GM21526 (cell line): ENCODE results near the gene TRIM52.
A peak's percentile ranks its signal among the peaks of the same experiment; 100 is the strongest.
"Not testable (repeated sequence)": the region's sequence is repeated elsewhere in the genome, so short reads cannot be mapped to it uniquely, and the experiment has no call there.

Experiments
- ATAC-seq: cut with Tn5 transposase; IDR thresholded peaks from one replicate; pipeline ENCODE4 v1.9.1; 2021; ENCODE audit warnings: moderate library complexity; ENCODE audit not compliant: unreplicated experiment, low FRiP score

The TRIM52 gene

DNA sequence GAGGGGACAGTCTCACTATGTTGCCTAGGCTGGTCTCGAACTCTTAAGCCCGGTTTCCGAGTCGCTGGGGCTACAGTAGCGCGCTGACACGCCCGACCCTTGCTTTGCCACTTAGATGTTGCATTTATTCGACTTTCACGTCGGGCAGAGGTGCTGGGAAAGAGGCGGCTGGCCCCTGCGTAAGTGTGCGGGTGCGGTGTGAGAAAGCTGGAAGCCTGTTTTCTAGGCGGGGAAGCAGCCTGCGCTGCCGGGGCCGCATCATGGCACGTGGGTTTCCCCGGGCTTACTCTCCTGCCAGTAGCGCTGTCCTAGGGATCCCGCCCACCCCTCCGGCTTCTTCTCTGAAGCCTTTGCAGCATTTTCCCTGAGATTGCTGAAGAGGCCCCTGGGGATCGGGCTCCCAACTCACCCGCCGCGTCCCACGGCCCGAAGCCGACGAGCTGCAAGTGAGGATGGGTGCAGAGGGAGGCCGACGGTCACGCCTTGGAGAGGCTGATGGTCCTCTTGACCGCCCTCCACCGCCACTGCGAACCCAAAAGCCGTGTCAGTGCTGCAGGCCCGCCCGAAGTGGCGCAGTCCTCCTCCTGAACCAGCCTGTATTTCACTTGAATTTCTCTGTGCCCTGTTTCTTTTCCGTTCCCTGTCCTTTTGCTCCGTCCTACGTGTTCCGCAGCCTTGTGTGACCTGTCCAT lies 43.7 kb downstream of the TRIM52 start:
- ATAC-seq = peak; percentile 26

- no peak for ATAC-seq
Measured at GRCh38 chr5:181215997-181216989, 44.6 kb downstream of the TRIM52 start.

DNA sequence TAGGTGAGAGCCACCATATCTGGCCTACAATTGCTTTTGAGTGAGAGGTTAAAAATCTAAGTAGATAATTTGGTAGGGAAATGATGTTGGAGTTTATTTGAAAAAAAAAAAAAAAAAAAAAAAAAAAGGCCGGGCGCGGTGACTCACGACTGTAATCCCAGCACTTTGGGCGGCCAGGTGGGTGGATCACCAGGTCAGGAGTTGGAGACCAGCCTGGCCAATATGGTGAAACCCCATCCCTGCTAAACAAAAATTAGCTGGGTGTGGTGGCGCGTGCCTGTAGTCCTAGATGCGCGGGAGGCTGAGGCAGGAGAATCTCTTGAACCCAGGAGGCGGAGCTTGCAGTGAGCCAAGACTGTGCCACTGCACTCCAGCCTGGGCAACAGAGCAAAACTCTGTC lies 46.7 kb downstream of the TRIM52 start:
- ATAC-seq = not testable (repeated sequence)

- no peak for ATAC-seq
Measured at GRCh38 chr5:181212934-181213333, 48.0 kb downstream of the TRIM52 start.

DNA sequence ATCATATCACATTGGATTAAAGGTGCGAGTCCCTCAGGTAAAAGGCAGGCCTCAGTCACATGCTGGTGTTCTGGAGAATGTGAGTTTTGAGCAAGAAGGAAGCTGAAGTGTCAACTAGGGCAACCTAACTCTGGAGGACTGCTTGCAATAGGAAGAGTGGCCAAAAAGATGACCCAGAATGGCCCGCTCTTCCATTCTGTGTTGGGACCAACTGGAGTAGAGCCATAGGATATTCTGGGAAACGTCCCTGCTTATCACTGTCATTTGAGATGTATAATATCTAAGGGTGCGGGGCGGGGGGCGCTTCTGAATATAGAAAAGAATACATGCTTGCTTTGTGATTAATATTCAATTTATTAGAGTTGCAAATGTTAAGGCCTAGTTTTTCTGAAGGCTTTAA lies 48.9 kb downstream of the TRIM52 start:
- no peak for ATAC-seq

DNA sequence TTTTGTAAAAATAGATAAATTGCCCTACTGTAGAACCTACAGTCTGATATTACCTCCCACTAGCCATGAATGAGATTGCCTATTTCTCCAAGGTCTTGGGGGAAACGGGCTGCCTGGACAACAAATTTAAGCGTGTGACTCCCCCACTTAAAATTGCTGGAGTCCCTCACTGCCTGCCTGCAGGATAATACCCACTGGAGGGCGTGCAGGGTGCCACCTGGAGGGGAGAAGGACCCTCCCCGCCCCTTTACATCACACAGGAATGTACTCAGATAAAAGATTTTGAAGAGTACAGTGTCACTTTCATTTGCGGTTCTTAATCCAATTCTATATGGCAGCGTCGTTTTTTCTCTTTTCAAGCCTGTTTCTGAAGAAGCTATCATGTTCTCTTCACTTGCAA lies 49.7 kb downstream of the TRIM52 start:
- ATAC-seq = no peak

- ATAC-seq = not testable (repeated sequence)
Measured at GRCh38 chr5:181210698-181211097, 50.2 kb downstream of the TRIM52 start.

GRCh38 chr5:181210148-181210547 lies 50.8 kb downstream of the TRIM52 start:
- ATAC-seq = not testable (repeated sequence)

- not testable (repeated sequence) for ATAC-seq
Measured at GRCh38 chr5:181209006-181209405, 51.9 kb downstream of the TRIM52 start.

DNA sequence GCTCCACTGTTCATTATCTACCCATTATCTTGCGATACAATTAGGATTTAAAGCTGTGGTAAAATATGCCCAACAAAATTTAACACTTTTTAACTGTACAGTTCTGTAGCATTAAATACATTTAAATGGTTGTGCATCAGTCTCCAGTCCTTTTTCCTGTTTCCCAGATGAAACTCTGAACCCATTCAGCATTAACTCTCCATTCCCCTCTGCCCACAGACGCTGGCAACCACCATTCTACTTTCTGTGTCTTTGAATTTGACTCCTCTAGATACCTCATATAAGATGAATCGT lies 53.0 kb downstream of the TRIM52 start:
- ATAC-seq = no peak

- no peak for ATAC-seq
Measured at GRCh38 chr5:181207214-181207959, 53.6 kb downstream of the TRIM52 start.

DNA sequence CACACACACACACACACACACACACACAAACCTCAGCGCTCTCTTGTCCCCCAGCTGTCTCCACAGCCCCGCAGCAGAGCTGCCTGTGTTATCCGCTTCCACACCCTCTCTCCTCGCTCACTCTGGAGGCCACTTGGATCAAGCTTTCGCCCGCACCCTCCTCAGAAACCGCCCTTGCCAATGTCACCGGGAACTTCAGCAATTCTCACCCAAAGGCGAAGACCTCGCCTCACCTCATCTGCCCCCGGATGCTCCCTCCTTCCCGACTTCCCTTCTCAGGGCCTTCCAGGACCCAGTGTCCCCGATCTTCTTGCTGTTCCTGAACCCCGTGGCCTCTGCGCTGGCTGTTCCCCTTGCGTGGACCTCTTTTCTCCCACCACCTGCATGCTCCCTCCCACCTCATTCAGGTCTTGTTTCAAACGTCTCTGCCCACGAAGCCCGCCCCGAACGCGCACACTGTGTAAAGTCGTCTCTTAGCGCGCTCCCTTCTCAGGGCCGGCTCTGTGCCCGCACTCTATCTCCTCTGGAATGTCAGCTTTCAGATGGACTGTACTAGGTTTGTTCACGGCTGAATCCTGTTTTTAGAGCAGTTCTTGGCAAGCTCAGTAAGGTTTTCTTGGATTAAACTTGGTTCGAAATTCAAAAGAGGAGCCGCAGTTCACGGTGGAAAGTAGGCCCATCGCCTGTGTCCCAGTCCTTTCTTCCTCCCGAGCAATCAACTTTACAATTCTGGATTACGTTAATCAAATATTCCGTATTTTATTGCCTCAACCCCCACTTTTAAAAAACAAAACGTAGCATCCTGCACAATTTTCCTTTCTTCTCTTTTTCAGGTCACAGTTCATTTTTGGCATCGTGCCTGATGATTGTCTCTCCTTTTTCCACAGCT lies 54.9 kb downstream of the TRIM52 start:
- no peak for ATAC-seq
